DOHH2 (cell line): ENCODE measurements around the gene MLLT3.

Experiments used
- H3F3A ChIP-seq: fragments of 200-600 bp; sonication (generic), shearing (Covaris generic); 2 replicates; pipeline ENCODE4 v1.6.0; 2016; ENCODE audit warnings: antibody characterized with exemption, mild to moderate bottlenecking; ENCODE audit not compliant: control insufficient read depth, insufficient read depth
- H3K27ac ChIP-seq: fragments of 200-600 bp; sonication (generic); 2 replicates; pipeline ENCODE4 v1.5.1; 2014; ENCODE audit warnings: low read depth, mild to moderate bottlenecking, low read length, moderate library complexity
- H3K27me3 ChIP-seq: fragments of 200-600 bp; sonication (generic); 2 replicates; pipeline ENCODE4 v1.6.1; 2014; ENCODE audit warnings: mild to moderate bottlenecking, low read length, mixed read lengths; ENCODE audit not compliant: control insufficient read depth
- H3K36me3 ChIP-seq: fragments of 200-600 bp; sonication (generic); 2 replicates; pipeline ENCODE4 v1.6.1; 2014; ENCODE audit warnings: mild to moderate bottlenecking, low read length, moderate library complexity, mixed read lengths; ENCODE audit not compliant: control insufficient read depth
- H3K4me1 ChIP-seq: fragments of 200-600 bp; sonication (generic); 2 replicates; pipeline ENCODE4 v1.6.1; 2014; ENCODE audit warnings: mild to moderate bottlenecking, low read length, mixed read lengths; ENCODE audit not compliant: control insufficient read depth
- H3K4me2 ChIP-seq: fragments of 200-600 bp; sonication (generic); 2 replicates; pipeline ENCODE4 v1.6.0; 2014; ENCODE audit warnings: mild to moderate bottlenecking, low read length, moderate library complexity
- H3K4me3 ChIP-seq: fragments of 200-600 bp; sonication (generic); 2 replicates; pipeline ENCODE4 v1.5.1; 2014; ENCODE audit warnings: mild to moderate bottlenecking, low read length, mixed read lengths
- H3K79me2 ChIP-seq: fragments of 200-600 bp; sonication (generic); 2 replicates; pipeline ENCODE4 v1.6.1; 2014; ENCODE audit warnings: mild to moderate bottlenecking, low read length, mixed read lengths; ENCODE audit not compliant: control insufficient read depth
- H3K9me2 ChIP-seq: fragments of 200-600 bp; sonication (generic); replicated peaks from 2 replicates; pipeline ENCODE4 v1.6.1; 2014; ENCODE audit warnings: mild to moderate bottlenecking, low read length, mixed read lengths; ENCODE audit not compliant: control insufficient read depth
- H3K9me3 ChIP-seq: fragments of 200-600 bp; sonication (generic); 2 replicates; pipeline ENCODE4 v1.6.1; 2014; ENCODE audit warnings: antibody characterized with exemption, low read length, mixed read lengths; ENCODE audit not compliant: control insufficient read depth, insufficient read depth
- H4K20me1 ChIP-seq: fragments of 200-600 bp; sonication (generic); 2 replicates; pipeline ENCODE4 v1.6.0; 2014; ENCODE audit warnings: low read depth, mild to moderate bottlenecking, antibody characterized with exemption, low read length, moderate library complexity; ENCODE audit not compliant: control insufficient read depth, insufficient read depth
- CTCF ChIP-seq: fragments of 200-600 bp; sonication (generic); IDR thresholded peaks from one replicate; pipeline ENCODE4 v1.5.1; 2014; ENCODE audit warnings: antibody characterized with exemption, mild to moderate bottlenecking, low read depth, low read length; ENCODE audit not compliant: poor library complexity, severe bottlenecking
- EZH2phosphoT487 ChIP-seq: fragments of 200-600 bp; sonication (generic); IDR thresholded peaks from 2 replicates; pipeline ENCODE4 v1.6.1; 2017; ENCODE audit warnings: borderline replicate concordance, mild to moderate bottlenecking, antibody characterized with exemption, low read length, moderate library complexity, mixed read lengths

MLLT3 gene

DNA sequence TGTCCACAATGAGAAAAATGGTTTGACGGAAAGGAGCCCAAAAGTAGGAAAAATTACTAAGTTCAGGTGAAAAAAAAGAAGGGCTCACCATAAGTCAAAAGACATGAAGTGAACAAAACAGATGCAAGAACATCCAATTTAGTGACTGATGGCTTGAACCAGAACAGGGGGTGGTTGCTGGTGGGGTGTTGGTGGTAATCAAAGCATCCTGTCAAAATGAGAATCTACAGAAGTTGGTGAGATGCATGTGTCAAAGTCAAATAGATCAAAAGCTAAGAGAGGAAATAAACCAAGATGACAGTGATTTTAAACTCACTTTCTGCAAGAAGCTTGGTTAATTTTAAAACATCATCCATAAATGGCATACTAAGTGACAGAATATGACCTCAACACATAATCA is 117.4 kb downstream of the MLLT3 start:
- H4K20me1 ChIP-seq: no peaks in the 10 kb centered on the region
- no peak for TF ChIP-seq CTCF
- no peak for TF ChIP-seq EZH2phosphoT487
- no peak overlapping the region for H3K4me2 ChIP-seq
- H3K4me3 ChIP-seq: no peak overlapping the region
- H3K4me1 ChIP-seq: peaks cover 3% of the 10 kb centered on the region; the same call in 1 of the 2 replicates
- no peaks in the 10 kb centered on the region for H3K36me3 ChIP-seq
- H3K27ac ChIP-seq: no peak overlapping the region
- H3K27me3 ChIP-seq: no peaks in the 10 kb centered on the region
- no peaks in the 10 kb centered on the region for H3F3A ChIP-seq
- H3K79me2 ChIP-seq: no peaks in the 10 kb centered on the region
- no peaks in the 10 kb centered on the region for H3K9me3 ChIP-seq
- no peaks in the 10 kb centered on the region for H3K9me2 ChIP-seq

DNA sequence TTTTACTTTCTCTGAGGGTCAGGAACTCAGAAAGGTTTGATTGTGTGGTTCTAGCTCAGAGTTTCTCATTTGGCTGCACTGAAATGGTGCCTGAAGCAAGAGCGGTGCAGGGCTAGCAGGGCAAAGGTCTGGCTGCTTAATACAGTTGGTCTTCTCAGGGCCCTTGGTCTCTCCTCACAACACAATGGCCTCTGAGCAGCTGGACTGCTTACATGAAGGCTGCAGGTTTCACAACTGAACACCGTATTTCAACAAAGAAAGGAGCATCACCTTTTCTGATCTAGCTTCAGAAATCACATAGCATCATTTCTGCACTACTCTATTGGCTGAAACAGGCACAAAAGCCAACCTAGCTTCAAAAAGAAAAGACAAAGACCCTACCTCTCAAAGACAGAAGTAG is 122.2 kb downstream of the MLLT3 start:
- H4K20me1 ChIP-seq: no peaks in the 10 kb centered on the region
- TF ChIP-seq EZH2phosphoT487 (no peak), CTCF (no peak)
- no peaks in the 10 kb centered on the region for H3K9me2 ChIP-seq
- no peaks in the 10 kb centered on the region for H3K9me3 ChIP-seq
- H3K4me1 ChIP-seq: no peaks in the 10 kb centered on the region
- no peak overlapping the region for H3K4me2 ChIP-seq
- no peaks in the 10 kb centered on the region for H3K79me2 ChIP-seq
- no peak overlapping the region for H3K4me3 ChIP-seq
- no peaks in the 10 kb centered on the region for H3K36me3 ChIP-seq
- no peaks in the 10 kb centered on the region for H3F3A ChIP-seq
- H3K27ac ChIP-seq: no peak overlapping the region
- H3K27me3 ChIP-seq: no peaks in the 10 kb centered on the region

- H3K4me3 ChIP-seq: no peak overlapping the region
- TF ChIP-seq EZH2phosphoT487: no peak
- no peak for TF ChIP-seq CTCF
Measured at GRCh38 chr9:20499013-20499412, 123.3 kb downstream of the MLLT3 start.

GRCh38 chr9:20496328-20496727 is 126.0 kb downstream of the MLLT3 start:
- H3K79me2 ChIP-seq: no peaks in the 10 kb centered on the region
- H3K27ac ChIP-seq: no peak overlapping the region
- no peaks in the 10 kb centered on the region for H4K20me1 ChIP-seq
- H3K4me2 ChIP-seq: no peak overlapping the region
- no peaks in the 10 kb centered on the region for H3K27me3 ChIP-seq
- no peaks in the 10 kb centered on the region for H3F3A ChIP-seq
- H3K9me2 ChIP-seq: no peaks in the 10 kb centered on the region
- H3K4me1 ChIP-seq: peaks cover 5% of the 10 kb centered on the region
- H3K36me3 ChIP-seq: no peaks in the 10 kb centered on the region
- H3K4me3 ChIP-seq: no peak overlapping the region
- no peaks in the 10 kb centered on the region for H3K9me3 ChIP-seq
- TF ChIP-seq CTCF (no peak), EZH2phosphoT487 (no peak)

More at GRCh38 chr9:20499013-20499412, 123.3 kb downstream of the MLLT3 start:
- Histone ChIP-seq H3K4me1 (no peaks in the 10 kb centered on the region), H3K9me2 (no peaks in the 10 kb centered on the region), H3F3A (no peaks in the 10 kb centered on the region), H3K27ac (no peak overlapping the region), H3K36me3 (no peaks in the 10 kb centered on the region), H3K79me2 (no peaks in the 10 kb centered on the region), H3K4me2 (no peak overlapping the region), H3K9me3 (no peaks in the 10 kb centered on the region), H4K20me1 (no peaks in the 10 kb centered on the region), H3K27me3 (no peaks in the 10 kb centered on the region)
